Esophagus muscularis mucosa (tissue), 3 donors: ENCODE measurements around the gene ITFG2.

Source experiments
- POLR2A ChIP-seq: fragments of 450-650 bp; IDR thresholded peaks from one replicate; pipeline ENCODE4 v1.6.1; 2017; ENCODE audit warnings: antibody characterized with exemption, moderate library complexity, mild to moderate bottlenecking, low read depth
- TF ChIP-seq, protein P1 (sequence below), 3 experiments: fragments of 200-600 bp in 2 of 3; fragments of 450-650 bp in 1 of 3; sonication (generic) in 2 of 3; IDR thresholded peaks; one replicate each; pipeline ENCODE4 v1.5.1; 2017 to 2019; ENCODE audit warnings: antibody characterized with exemption in 3 of 3, mild to moderate bottlenecking in 2 of 3, moderate library complexity in 1 of 3

DNA sequence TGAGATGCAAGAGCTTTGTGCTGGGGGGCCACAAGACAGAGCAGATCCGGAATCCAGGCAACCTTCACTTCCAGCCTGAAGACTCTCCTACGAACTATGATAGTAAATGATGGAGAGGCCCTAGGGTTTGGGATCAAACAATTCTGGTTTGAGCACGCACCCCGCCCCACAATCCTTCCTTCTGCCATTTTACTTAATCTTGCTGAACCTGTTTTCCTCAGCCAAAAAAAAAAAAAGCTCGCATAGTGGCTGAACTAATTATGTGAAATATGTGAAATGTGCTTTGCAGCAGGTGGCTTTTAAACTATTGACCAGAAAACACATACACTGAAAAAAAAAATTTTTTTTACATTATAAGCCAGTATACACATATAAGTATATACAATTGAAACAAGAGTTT, 667 bp upstream of the ITFG2 start:
- TF ChIP-seq POLR2A, result no peak
- TF ChIP-seq, protein P1, sequence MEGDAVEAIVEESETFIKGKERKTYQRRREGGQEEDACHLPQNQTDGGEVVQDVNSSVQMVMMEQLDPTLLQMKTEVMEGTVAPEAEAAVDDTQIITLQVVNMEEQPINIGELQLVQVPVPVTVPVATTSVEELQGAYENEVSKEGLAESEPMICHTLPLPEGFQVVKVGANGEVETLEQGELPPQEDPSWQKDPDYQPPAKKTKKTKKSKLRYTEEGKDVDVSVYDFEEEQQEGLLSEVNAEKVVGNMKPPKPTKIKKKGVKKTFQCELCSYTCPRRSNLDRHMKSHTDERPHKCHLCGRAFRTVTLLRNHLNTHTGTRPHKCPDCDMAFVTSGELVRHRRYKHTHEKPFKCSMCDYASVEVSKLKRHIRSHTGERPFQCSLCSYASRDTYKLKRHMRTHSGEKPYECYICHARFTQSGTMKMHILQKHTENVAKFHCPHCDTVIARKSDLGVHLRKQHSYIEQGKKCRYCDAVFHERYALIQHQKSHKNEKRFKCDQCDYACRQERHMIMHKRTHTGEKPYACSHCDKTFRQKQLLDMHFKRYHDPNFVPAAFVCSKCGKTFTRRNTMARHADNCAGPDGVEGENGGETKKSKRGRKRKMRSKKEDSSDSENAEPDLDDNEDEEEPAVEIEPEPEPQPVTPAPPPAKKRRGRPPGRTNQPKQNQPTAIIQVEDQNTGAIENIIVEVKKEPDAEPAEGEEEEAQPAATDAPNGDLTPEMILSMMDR (IDR thresholded peaks at IDR 0.05), result no peak
